ENCODE data around the gene ZMYND8.

GRCh38 chr20:47183367-47183766, 173.1 kb downstream of the ZMYND8 start:
- TF ChIP-seq REST (IDR thresholded peaks at IDR 0.05; ENCODE audit: insufficient read depth in 1 of 2, low read depth in 2 of 2, low read length in 2 of 2) (no peak), POLR2AphosphoS5 (IDR thresholded peaks at IDR 0.05; ENCODE audit: low read depth, low read length) (no peak), TAF1 (IDR thresholded peaks at IDR 0.05; ENCODE audit: borderline replicate concordance, insufficient read depth, low read length) (no peak), SIN3A (IDR thresholded peaks at IDR 0.05; ENCODE audit: borderline replicate concordance, insufficient read depth, low read length) (no peak)

Data from PFSK-1 (cell line).